ENCODE data around the gene RETREG2. TPM values are rescaled to one million over a fixed set of nuclear protein-coding genes. Genes with fewer than 3 reads are reported as not detected.
A peak's percentile ranks its signal among the peaks of the same experiment; 100 is the strongest.
"Not testable (repeated sequence)": the region's sequence is repeated elsewhere in the genome, so short reads cannot be mapped to it uniquely, and the experiment has no call there.

RETREG2 gene
- total RNA-seq, 2 experiments from 2014 or later = 129 TPM

DNA sequence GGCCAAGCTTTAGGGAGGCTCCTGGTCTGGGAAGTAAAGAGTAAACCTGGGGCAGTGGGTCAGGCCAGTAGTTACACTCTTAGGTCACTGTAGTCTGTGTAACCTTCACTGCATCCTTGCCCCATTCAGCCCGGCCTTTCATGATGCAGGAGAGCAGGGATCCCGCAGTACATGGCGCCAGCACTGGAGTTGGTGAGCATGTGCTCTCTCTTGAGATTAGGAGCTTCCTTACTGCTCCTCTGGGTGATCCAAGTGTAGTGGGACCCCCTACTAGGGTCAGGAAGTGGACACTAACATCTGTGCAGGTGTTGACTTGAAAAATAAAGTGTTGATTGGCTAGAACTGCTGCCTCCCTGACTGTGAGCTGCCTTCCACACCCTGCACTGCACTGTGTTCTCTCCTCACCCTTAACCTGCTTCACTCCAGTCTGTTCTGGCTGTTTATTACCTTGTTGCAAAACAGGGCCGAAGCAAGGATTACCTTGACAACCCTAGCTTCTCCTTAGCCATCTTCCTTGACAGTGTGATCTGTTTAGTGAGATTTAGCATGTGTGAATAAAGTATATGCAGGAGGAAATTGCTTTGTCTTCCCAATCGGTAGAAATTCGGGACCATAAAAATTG is 5.2 kb downstream of the RETREG2 start:
- no peaks in the 10 kb centered on the region for H3K27me3 Mint-ChIP-seq
- POLR2A ChIA-PET = interaction anchor here (1.6 to 8.0 kb wide), 5 partner anchors 12 to 70 kb away, joined by 6 to 73 read pairs (median 19); partner anchors contain the start of genes TUBA4A, TUBA4B and ZFAND2B
- peak overlapping the region; percentile 73 for H3K4me3 Mint-ChIP-seq
- H3K27ac Mint-ChIP-seq = peak overlapping the region; percentile 87
- H3K9me3 Mint-ChIP-seq = no peaks in the 10 kb centered on the region
- H3K36me3 Mint-ChIP-seq = peaks cover 52% of the 10 kb centered on the region
- DNase-seq (no peak), ATAC-seq (ENCODE audit: low read depth) (no peak)
- peaks cover 46% of the 10 kb centered on the region for H3K4me1 Mint-ChIP-seq

DNA sequence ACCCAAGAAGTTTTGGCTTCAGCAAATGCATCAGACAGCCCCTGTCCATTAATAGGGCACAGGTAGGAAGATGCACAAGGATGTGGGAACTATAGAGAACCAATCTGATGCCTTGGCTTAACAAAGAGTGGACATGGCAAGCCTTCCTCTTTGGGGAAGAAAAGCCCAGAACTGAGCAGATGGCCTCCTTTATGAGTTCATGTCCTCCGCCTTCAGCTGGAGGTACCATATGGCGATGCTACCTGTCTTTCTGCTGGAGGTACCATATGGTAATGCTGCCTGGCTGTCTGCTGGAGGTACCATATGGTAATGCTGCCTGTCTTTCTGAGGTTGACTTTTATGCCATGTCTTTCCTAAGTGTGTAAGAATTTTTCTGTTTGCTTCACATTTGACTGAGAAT is 6.0 kb downstream of the RETREG2 start:
- no peak overlapping the region for H3K4me3 Mint-ChIP-seq
- H3K36me3 Mint-ChIP-seq = peaks cover 51% of the 10 kb centered on the region
- ATAC-seq (ENCODE audit: low read depth) (no peak), DNase-seq (no peak)
- POLR2A ChIA-PET = interaction anchor here (0.7 to 8.0 kb wide), 4 partner anchors 16 to 69 kb away, joined by 4 to 73 read pairs (median 37); partner anchors contain the start of genes TUBA4A, TUBA4B and ZFAND2B
- no peaks in the 10 kb centered on the region for H3K9me3 Mint-ChIP-seq
- H3K27me3 Mint-ChIP-seq = no peaks in the 10 kb centered on the region
- H3K4me1 Mint-ChIP-seq = peaks cover 42% of the 10 kb centered on the region
- no peak overlapping the region for H3K27ac Mint-ChIP-seq

DNA sequence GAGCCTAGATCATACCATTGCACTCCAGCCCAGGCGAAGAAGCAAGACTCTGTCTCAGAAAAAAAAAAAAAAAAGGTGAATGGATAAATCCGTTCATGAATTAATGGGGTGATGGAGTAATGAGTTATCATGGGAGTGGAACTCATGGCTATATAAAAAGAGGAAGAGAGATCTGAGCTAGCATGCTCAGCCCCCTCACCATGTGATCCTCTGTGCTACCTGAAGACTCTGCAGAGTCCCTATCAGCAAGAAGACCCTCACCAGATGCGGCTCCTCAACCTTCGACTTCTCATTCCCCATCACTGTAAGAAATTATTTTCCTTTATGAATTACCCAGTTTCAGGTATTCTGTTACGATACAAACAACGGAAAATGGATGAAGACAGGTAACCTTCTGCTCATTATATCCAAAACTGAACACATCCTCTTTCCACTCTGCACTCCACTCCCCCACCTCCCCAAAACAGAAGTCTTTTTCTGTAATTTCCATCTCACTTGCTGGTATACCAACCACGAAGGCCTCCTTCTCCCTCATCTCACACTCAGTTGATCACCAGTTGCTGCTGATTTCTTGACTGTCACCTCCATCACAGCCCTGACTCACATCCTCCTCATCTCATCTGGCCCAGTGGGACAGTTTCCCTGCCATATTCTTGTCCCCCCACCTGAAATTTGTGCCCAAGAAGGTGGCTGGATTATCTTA is 8.8 kb downstream of the RETREG2 start:
- POLR2A ChIA-PET = interaction anchor here (0.6 to 8.0 kb wide), 2 partner anchors 13 to 132 kb away, joined by 4 to 63 read pairs; no protein-coding TSS in a partner anchor
- H3K4me3 Mint-ChIP-seq = no peak overlapping the region
- H3K36me3 Mint-ChIP-seq = peaks cover 33% of the 10 kb centered on the region
- H3K27me3 Mint-ChIP-seq = no peaks in the 10 kb centered on the region
- DNase-seq (no peak), ATAC-seq (ENCODE audit: low read depth) (no peak)
- H3K9me3 Mint-ChIP-seq = no peaks in the 10 kb centered on the region
- H3K27ac Mint-ChIP-seq = peak overlapping the region; percentile 34
- H3K4me1 Mint-ChIP-seq = peaks cover 18% of the 10 kb centered on the region

DNA sequence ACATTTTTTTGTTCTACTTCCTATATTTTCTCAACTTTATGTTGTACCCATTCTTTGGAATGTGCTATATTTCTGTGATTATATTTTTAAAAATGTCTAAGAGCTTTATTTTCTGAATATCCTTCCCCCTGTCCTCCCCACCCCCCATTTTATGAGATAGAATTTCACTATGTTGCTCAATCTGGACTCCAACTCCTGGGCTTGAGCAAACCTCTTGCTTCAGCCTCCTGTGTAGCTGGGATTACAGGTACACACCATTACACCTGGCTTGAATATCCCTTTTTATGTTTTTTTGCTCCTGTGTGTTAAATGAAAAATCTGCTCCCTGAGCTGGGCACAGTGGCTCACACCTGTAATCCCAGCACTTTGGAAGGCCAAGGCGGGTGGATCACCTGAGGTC is 19.3 kb downstream of the RETREG2 start:
- POLR2A ChIA-PET = interaction anchor here (2.5 kb wide), 1 partner anchor 9 kb away, joined by 9 read pairs; the partner anchor contains the start of gene ZFAND2B
- ATAC-seq (ENCODE audit: low read depth) (no peak), DNase-seq (no peak)
- H3K27me3 Mint-ChIP-seq = no peaks in the 10 kb centered on the region
- peaks cover 18% of the 10 kb centered on the region for H3K4me1 Mint-ChIP-seq
- no peak overlapping the region for H3K4me3 Mint-ChIP-seq
- H3K36me3 Mint-ChIP-seq = peaks cover 3% of the 10 kb centered on the region
- H3K9me3 Mint-ChIP-seq = peaks cover 3% of the 10 kb centered on the region
- no peak overlapping the region for H3K27ac Mint-ChIP-seq

GRCh38 chr2:219198974-219199373 is 20.9 kb downstream of the RETREG2 start:
- peak overlapping the region; percentile 71 for H3K27ac Mint-ChIP-seq
- H3K36me3 Mint-ChIP-seq = peaks cover 4% of the 10 kb centered on the region
- no peak for ATAC-seq (ENCODE audit: low read depth)
- POLR2A ChIA-PET = interaction anchor here (2.3 to 3.0 kb wide), 3 partner anchors 16 to 80 kb away, joined by 5 to 63 read pairs (median 42); partner anchors contain the start of genes CNPPD1, DNAJB2 and RETREG2
- peaks cover 8% of the 10 kb centered on the region for H3K9me3 Mint-ChIP-seq
- no peak for DNase-seq
- no peaks in the 10 kb centered on the region for H3K27me3 Mint-ChIP-seq
- H3K4me1 Mint-ChIP-seq = peaks cover 18% of the 10 kb centered on the region
- H3K4me3 Mint-ChIP-seq = peak overlapping the region; percentile 55

- Mint-ChIP-seq H3K4me3 (peak overlapping the region; percentile 55), H3K36me3 (peaks cover 6% of the 10 kb centered on the region), H3K9me3 (peaks cover 10% of the 10 kb centered on the region), H3K27me3 (no peaks in the 10 kb centered on the region), H3K4me1 (peaks cover 18% of the 10 kb centered on the region), H3K27ac (peak overlapping the region; percentile 71)
- no peak for DNase-seq
- POLR2A ChIA-PET = interaction anchor here (1.1 to 3.0 kb wide), 9 partner anchors 10 to 188 kb away, joined by 4 to 63 read pairs (median 8); partner anchors contain the start of genes ANKZF1, ATG9A, CNPPD1 and DNAJB2
- ATAC-seq (ENCODE audit: low read depth) = peak; percentile 40
Observed at GRCh38 chr2:219199470-219200211, 21.6 kb downstream of the RETREG2 start.

DNA sequence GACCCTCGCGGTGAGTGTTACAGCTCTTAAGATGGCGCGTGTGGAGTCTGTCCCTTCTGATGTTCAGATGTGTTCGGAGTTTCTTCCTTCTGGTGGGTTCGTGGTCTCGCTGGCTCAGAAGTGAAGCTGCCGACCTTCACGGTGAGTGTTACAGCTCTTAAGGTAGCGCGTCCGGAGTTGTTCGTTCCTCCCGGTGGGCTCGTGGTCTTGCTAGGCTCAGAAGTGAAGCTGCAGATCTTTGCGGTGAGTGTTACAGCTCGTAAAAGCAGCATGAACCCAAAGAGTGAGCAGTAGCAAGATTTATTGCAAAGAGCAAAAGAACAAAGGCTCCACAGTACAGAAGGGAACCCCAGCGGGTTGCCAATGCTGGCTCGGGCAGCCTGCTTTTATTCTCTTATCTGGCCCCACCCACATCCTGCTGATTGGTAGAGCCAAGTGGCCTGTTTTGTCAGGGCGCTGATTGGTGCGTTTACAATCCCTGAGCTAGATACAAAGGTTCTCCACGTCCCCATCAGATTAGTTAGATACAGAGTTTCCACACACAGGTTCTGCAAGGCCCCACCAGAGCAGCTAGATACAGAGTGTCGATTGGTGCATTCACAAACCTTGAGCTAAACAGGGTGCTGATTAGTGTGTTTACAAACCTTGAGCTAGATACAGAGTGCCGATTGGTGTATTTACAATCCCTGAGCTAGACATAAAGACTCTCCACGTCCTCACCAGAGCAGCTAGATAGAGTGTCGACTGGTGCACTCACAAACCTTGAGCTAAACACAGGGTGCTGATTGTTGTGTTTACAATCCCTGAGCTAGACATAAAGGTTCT is 22.6 kb downstream of the RETREG2 start:
- peak overlapping the region; percentile 81 for H3K4me3 Mint-ChIP-seq

GRCh38 chr2:219201331-219201730 is 23.3 kb downstream of the RETREG2 start:
- H3K27me3 Mint-ChIP-seq; ATAC-seq (ENCODE audit: low read depth); DNase-seq; H3K9me3 Mint-ChIP-seq; H3K4me3 Mint-ChIP-seq; H3K36me3 Mint-ChIP-seq: not testable (repeated sequence)
- H3K27ac Mint-ChIP-seq = peak overlapping the region; percentile 92
- POLR2A ChIA-PET = interaction anchor here (1.1 to 3.0 kb wide), 10 partner anchors 8 to 78 kb away, joined by 3 to 63 read pairs (median 7); partner anchors contain the start of genes ABCB6, ANKZF1, ATG9A and DNAJB2
- H3K4me1 Mint-ChIP-seq = peaks cover 23% of the 10 kb centered on the region

More for the DNA sequence above, 22.6 kb downstream of the RETREG2 start:
- H3K4me1 Mint-ChIP-seq = peaks cover 20% of the 10 kb centered on the region
- POLR2A ChIA-PET = interaction anchor here (0.6 to 3.0 kb wide), 16 partner anchors 9 to 304 kb away, joined by 3 to 63 read pairs (median 4); partner anchors contain the start of genes ABCB6, ANKZF1, ATG9A and CNPPD1
- peak overlapping the region; percentile 92 for H3K27ac Mint-ChIP-seq
- DNase-seq = peak; percentile 58
- ATAC-seq (ENCODE audit: low read depth); H3K36me3 Mint-ChIP-seq; H3K27me3 Mint-ChIP-seq; H3K9me3 Mint-ChIP-seq: not testable (repeated sequence)

- Mint-ChIP-seq H3K4me1 (peaks cover 39% of the 10 kb centered on the region), H3K27ac (no peak overlapping the region), H3K27me3 (no peaks in the 10 kb centered on the region), H3K9me3 (peaks cover 10% of the 10 kb centered on the region), H3K36me3 (peaks cover 10% of the 10 kb centered on the region), H3K4me3 (no peak overlapping the region)
- POLR2A ChIA-PET = interaction anchor here (1.4 to 3.3 kb wide), 3 partner anchors 23 to 49 kb away, joined by 4 to 73 read pairs (median 4); partner anchors contain the start of gene TUBA4A
- no peak for ATAC-seq (ENCODE audit: low read depth)
- no peak for DNase-seq
Observed at GRCh38 chr2:219204425-219205164, 26.5 kb downstream of the RETREG2 start.

DNA sequence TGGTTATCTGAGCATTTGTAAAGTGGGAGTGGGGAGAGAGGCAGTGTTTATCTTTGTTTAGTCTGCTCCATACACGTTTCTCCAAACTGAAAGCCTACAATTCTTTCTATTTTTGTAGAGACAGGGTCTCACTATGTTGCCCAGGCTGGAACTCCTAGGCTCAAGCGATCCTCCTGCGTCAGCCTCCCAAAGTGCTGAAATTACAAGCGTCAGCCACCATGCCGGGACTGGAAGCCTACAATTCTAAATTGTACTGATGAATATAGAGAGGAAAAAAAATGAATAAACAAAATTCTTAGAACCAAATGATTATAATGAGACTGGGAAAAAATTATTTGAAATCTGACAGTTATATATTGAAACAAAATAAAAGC is 27.1 kb downstream of the RETREG2 start:
- H3K9me3 Mint-ChIP-seq = peaks cover 10% of the 10 kb centered on the region
- peaks cover 44% of the 10 kb centered on the region for H3K4me1 Mint-ChIP-seq
- POLR2A ChIA-PET = interaction anchor here (2.0 to 5.2 kb wide), 3 partner anchors 8 to 29 kb away, joined by 9 to 92 read pairs (median 73); partner anchors contain the start of gene CNPPD1
- H3K4me3 Mint-ChIP-seq = no peak overlapping the region
- ATAC-seq (ENCODE audit: low read depth) = no peak
- H3K36me3 Mint-ChIP-seq = peaks cover 12% of the 10 kb centered on the region
- DNase-seq = no peak
- peak overlapping the region; percentile 93 for H3K27ac Mint-ChIP-seq
- H3K27me3 Mint-ChIP-seq = no peaks in the 10 kb centered on the region

DNA sequence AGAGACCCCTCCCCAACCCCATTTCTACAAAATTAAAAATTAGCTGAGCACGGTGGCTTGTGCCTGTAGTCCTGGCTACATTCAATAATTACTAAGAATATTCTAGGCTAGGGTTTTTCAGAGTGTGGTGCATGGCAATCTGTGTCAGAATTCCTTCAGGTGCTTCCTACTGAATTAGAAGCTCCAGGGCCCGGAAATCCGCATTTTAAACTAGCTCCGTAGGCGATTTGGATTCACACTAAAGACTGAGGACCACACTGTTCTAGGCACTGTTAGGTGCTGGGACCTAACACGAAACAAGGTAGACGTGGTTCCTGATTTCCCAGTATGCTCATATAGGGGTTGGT is 27.9 kb downstream of the RETREG2 start:
- DNase-seq (no peak), ATAC-seq (ENCODE audit: low read depth) (no peak)
- peak overlapping the region; percentile 85 for H3K4me3 Mint-ChIP-seq
- peaks cover 9% of the 10 kb centered on the region for H3K9me3 Mint-ChIP-seq
- peak overlapping the region; percentile 93 for H3K27ac Mint-ChIP-seq
- H3K4me1 Mint-ChIP-seq = peaks cover 42% of the 10 kb centered on the region
- POLR2A ChIA-PET = interaction anchor here (0.6 to 5.2 kb wide), 15 partner anchors 9 to 73 kb away, joined by 4 to 92 read pairs (median 9); partner anchors contain the start of genes ANKZF1, ATG9A, CNPPD1 and DNAJB2
- peaks cover 13% of the 10 kb centered on the region for H3K36me3 Mint-ChIP-seq
- H3K27me3 Mint-ChIP-seq = no peaks in the 10 kb centered on the region
